HG03280 (cell line): ENCODE data around the gene RASSF3.
"Not testable (repeated sequence)": the region's sequence is repeated elsewhere in the genome, so short reads cannot be mapped to it uniquely, and the experiment has no call there.

Experiments used
- ATAC-seq: cut with Tn5 transposase; IDR thresholded peaks from one replicate; pipeline ENCODE4 v1.9.1; 2021; ENCODE audit warnings: mild to moderate bottlenecking, moderate library complexity; ENCODE audit not compliant: unreplicated experiment

Gene RASSF3, protein sequence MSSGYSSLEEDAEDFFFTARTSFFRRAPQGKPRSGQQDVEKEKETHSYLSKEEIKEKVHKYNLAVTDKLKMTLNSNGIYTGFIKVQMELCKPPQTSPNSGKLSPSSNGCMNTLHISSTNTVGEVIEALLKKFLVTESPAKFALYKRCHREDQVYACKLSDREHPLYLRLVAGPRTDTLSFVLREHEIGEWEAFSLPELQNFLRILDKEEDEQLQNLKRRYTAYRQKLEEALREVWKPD

DNA sequence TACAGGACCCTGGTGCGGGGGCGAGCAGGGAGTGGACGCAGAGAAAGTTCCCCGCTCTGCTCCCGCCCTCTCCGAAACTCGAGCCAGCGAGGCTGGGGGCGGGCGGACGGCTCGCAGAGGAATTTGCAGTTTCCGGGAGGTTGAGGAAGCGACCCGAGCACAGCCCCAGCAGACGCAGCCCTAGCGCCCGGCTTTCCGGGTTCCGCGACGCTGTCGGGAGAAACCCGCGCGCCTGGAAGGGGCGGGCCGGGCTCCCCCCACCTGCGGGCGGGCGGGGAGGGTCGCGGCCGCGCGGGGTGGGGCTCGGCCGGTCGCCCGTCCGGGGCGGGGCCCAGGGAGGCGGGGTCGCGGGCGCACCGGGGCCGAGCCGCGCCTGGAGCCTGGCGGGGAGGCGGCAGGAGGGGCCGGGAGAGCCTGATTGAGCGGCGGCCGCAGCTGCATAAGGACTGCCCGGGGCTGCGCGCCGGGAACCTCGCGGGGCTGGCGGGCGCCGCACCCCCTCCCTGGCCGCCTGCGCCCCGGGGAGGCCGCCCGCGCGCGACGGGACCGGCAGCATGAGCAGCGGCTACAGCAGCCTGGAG, at the start of gene RASSF3:
Gene RASSF3 (plus strand): TSS at position 417 of the 581 bp plus-strand sequence. CDS start 138 bp downstream, at position 555.
- ATAC-seq, result peak; percentile 57

DNA sequence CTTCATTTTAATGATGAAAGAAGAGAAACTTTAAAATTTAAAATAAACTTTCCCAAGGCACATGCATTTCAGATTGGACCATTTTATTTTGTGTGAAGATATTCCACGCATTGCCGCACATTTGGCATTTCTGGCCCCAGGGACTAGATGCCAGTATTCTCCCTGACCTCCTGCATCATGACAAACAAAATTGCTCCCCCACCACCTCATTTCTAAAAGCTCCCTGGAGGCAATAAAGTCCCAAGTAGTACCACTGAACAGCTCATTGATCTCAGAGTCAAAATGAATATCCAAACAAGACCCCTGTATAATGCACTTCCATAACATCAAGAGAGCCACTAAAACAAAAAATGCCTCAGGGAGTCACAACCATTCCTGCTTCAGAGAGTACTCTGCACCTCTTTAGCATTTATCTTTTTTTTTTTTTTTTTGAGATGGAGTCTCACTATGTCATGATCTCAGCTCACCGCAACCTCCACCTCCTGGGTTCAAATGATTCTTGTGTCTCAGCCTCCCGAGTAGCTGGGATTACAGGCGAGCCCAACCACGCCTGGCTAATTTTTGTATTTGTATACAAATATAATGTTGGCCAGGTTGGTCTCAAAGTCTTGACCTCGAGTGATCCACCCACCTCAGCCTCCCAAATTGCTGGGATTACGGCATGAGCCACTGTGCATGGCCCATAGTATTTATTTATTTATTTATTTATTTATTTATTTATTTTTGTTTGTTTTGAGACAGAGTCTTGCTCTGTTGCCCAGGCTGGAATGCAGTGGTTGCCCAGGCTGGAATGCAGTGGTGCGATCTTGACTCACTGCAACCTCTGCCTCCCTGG, 48.8 kb upstream of the RASSF3 start:
- no peak for ATAC-seq

- no peak for ATAC-seq
These were observed 44.2 kb upstream of the RASSF3 start for GRCh38 chr12:64566122-64566521.

DNA sequence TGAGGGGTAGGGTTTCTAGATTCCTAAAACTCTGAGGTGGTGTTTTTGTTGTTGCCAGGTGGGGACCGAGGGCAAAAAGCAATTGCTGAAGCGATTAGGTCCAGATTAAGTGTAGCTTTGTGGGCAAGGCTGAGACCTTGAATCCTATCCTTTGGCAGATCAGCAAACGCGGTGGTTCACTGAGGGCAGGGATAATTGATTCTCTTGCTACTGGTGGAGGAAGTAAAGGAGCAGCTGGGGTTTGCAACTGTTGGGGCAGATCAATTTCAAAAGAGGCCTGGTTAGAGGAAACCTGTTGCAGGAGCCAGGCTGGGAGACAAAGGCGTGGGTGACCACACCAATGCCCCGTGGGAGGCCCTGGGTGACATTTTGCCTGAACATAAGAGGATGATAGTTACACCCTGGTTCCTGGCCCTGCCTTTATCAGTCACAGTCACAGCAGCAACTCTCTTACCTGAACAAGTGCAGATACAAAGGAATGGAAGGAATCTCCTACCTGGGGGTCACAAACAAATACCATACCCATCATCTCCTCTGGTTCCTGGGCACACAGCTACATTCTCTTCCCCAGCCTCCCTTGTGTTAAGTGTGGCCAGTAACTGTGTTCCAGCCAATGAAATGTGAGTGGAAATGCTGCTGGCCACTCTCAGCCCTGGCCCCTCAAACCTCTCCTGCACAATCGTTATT, 43.3 kb upstream of the RASSF3 start:
- ATAC-seq, result no peak

GRCh38 chr12:64567570-64567969, 42.7 kb upstream of the RASSF3 start:
- ATAC-seq, result no peak

- no peak for ATAC-seq
These were observed 42.0 kb upstream of the RASSF3 start for GRCh38 chr12:64568298-64568697.

DNA sequence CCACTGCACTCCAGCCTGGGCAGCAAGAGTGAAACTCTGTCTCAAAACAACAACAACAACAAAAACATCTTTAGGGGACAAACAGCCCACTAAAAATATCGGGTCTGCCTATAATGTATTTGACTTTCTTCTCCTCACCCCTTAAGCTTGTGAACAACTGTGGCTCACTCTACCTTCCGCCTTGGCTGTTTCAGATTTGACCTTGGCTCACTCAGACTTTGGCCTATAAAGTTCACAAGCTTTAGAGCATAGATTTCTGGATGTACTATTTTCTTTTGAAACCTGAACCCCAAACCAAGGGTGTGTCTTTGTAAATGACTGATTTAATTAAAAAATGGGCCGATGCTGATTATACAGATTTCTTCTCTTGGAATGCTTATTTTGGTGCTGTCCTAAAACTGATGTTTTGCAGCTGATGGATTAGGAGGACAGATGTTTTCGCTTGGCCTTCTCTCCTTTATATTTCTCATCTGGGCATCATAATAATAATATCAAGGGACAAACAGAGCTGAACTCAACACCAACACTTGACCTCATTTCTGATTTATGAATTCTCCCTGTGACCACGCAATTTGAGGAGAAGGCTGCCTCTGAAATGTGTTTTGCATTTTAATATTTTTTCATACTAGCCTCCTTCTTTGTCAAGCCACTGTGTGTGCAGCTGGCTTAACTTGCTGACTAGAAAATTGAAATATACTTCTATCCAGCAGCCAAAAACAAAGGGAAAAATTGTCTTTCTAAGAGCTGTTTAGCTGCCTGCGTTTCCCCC, 40.2 kb upstream of the RASSF3 start:
- no peak for ATAC-seq

GRCh38 chr12:64571411-64571810, 38.9 kb upstream of the RASSF3 start:
- no peak for ATAC-seq

GRCh38 chr12:64572241-64572640, 38.1 kb upstream of the RASSF3 start:
- ATAC-seq, result no peak

DNA sequence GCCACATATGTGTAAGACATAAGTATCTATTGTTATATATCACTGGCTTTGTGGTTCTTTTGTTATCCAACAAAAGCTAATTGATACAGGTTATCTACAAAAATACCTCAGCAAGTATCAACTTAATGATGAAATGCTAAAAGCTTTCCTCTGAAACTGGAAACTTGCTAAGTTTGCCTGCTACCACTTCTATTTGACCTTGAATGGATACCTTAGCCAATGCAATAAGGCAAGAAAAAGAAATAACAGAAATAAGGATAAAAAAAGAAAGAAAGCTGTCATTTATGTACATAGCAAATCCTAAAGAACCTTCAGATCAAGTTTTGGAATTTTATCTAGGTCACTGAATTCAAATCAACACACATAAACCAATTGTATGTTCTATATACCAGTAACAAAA, 35.5 kb upstream of the RASSF3 start:
- no peak for ATAC-seq

DNA sequence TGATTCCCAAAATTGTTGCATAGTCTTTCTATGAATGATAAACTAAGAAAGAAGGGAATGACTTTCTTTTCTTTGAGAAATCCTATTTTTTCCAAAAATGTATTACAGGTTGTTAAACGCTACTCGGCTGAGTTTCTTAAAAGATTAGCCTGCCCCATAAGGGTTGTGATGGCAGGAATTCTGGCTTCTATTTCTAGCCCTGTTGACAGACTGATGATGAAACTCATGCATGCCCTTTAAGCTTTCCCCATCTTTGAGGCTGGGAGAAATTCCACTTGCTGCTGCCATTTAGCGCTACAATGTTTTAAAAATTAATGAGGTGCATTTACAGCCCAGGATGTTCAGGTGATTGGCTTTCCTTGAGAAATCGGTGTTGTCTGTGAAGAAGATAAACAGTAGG, 33.2 kb upstream of the RASSF3 start:
- no peak for ATAC-seq

DNA sequence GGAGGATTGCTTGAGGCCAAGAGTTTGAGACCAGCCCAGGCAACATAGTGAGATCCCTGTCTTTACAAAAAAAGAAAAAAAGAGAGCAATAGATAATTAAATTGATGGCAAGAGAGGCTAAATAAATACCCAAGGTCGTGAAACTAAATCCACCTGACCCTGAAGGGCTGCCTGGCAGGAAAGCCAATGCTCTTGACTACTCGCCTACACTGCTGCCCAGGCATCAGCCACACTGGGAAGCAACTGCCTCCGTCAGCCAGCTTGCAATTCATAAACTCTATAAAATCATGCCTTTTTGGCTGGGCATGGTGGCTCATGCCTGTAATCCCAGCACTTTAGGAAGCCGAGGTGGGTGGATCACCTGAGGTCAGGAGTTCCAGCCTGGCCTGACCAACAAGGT, 31.7 kb upstream of the RASSF3 start:
- no peak for ATAC-seq

DNA sequence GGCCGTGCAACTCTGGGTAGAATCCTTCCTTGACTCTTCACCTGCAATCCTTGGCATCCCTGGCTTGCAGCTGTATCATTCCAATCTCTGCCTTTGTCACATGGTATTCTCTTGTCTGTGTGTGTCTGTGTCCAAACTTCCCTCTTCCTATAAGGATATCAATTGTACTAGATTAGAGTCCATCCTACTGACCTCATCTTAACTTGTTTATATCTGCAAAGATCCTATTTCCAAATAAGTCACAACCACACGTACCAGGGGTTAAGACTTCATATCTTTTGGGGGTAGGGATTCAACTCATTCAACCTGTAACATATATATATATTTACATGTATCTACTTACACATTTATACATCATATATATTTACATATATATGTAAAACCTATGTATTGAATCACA, 29.6 kb upstream of the RASSF3 start:
- ATAC-seq, result no peak

GRCh38 chr12:64582114-64582513, 28.2 kb upstream of the RASSF3 start:
- ATAC-seq, result no peak

GRCh38 chr12:64582862-64583261, 27.4 kb upstream of the RASSF3 start:
- ATAC-seq, result no peak

- not testable (repeated sequence) for ATAC-seq
These were observed 26.9 kb upstream of the RASSF3 start for GRCh38 chr12:64583395-64583770.

- no peak for ATAC-seq
These were observed 26.4 kb upstream of the RASSF3 start for GRCh38 chr12:64583771-64584421.

DNA sequence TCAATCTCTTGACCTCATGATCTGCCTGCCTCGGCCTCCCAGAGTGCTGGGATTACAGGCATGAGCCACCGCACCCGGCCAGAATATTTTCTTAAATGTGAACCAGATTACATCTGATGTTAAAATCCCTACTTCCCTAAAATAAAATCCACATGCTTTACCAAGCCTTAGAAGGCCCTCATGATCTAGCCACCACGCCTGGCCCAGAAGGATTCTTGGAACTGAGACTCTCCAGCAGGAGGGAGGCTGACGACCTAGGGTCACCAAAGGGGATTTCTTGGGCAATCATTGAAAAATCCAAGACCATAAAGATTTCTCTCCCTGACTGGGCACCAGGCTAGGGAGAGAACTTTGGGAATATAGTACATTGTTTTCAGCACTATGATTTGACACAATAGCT, 25.2 kb upstream of the RASSF3 start:
- ATAC-seq, result no peak

DNA sequence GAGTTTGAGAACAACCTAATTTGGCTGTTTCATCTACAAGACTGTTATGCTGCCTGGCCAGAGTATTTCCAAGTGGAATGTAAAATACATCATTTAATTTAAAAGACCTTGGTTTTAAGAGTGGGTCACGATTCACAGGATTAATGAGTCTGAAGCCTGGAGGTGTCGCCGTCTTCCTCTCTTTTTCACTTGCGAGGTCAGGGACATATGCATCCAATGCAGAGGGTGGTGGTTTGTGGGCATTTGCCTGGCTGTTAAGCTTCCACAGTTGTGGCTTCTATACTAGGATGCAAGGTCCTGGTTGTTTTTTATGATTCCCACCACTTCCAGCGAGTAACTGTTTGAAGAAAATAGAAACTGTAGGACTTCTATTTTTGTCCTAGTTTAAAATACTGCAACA, 22.8 kb upstream of the RASSF3 start:
- no peak for ATAC-seq

DNA sequence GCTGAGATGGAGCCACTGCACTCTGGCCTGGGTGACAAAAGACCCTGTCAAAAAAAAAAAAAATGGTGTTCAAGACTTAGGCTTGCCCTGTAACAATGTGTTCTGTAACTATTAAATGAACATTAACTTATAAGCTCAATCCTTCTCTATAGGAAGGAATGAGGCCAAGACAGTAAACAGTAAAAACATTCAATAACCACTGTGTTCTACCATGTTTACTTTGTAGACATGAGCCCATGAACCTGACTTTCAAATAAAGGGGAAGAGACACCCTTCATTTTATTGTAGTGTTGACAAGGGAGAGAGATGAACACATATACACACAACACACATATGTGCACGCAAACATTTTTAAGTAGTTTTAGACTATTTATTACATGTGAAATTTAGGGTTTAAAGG, 20.1 kb upstream of the RASSF3 start:
- no peak for ATAC-seq
